GM12878 (cell line): Measurements from ENCODE around the gene TPI1.

Experiments
- EP300 ChIP-seq, 2 experiments: fragments of 150-350 bp in 1 of 2; IDR thresholded peaks; 2 replicates each; pipeline ENCODE4 v1.6.1; 2011 to 2012; ENCODE audit warnings: low read depth in 2 of 2, low read length in 2 of 2, borderline replicate concordance in 1 of 2, improper control_type of control experiment in 1 of 2, inconsistent platforms in 1 of 2; ENCODE audit not compliant: control insufficient read depth in 1 of 2
- EZH2 ChIP-seq: IDR thresholded peaks from 2 replicates; pipeline ENCODE4 v1.6.1; 2012; ENCODE audit warnings: low read depth, mild to moderate bottlenecking, control low read depth, inconsistent platforms, low read length, borderline replicate concordance; ENCODE audit not compliant: control insufficient read depth
- FOS ChIP-seq: IDR thresholded peaks from 3 replicates; pipeline ENCODE4 v1.6.1; 2011; ENCODE audit warnings: borderline replicate concordance; ENCODE audit not compliant: insufficient read length; ENCODE audit errors: extremely low read depth
- KDM1A ChIP-seq: fragments of 200-600 bp; sonication (generic); IDR thresholded peaks from 2 replicates; pipeline ENCODE4 v1.6.1; 2016; ENCODE audit warnings: borderline replicate concordance
- POLR2AphosphoS5 ChIP-seq: IDR thresholded peaks from 2 replicates; pipeline ENCODE4 v1.6.1; 2011; ENCODE audit warnings: mild to moderate bottlenecking, low read length, inconsistent platforms
- TF ChIP-seq, protein P1 (sequence below): IDR thresholded peaks from 2 replicates; pipeline ENCODE4 v1.6.1; 2012; ENCODE audit warnings: low read depth, low read length, improper control_type of control experiment
- TF ChIP-seq, protein P2 (sequence below), 3 experiments: IDR thresholded peaks in 2 of 3; conservative IDR thresholded peaks in 1 of 3; 2 replicates each; pipeline ENCODE4 v1.5.1; 2011; ENCODE audit warnings: low read depth in 3 of 3, low read length in 3 of 3, mild to moderate bottlenecking in 3 of 3, control low read depth in 2 of 3, moderate library complexity in 2 of 3, inconsistent platforms in 1 of 3, mixed read lengths in 1 of 3; ENCODE audit not compliant: control insufficient read depth in 2 of 3, insufficient read depth in 1 of 3; ENCODE audit errors: extremely low read depth in 1 of 3
- TF ChIP-seq, protein P3 (sequence below): fragments of 450-650 bp; IDR thresholded peaks from 2 replicates; pipeline ENCODE4 v1.6.1; 2016; ENCODE audit warnings: mild to moderate bottlenecking

DNA sequence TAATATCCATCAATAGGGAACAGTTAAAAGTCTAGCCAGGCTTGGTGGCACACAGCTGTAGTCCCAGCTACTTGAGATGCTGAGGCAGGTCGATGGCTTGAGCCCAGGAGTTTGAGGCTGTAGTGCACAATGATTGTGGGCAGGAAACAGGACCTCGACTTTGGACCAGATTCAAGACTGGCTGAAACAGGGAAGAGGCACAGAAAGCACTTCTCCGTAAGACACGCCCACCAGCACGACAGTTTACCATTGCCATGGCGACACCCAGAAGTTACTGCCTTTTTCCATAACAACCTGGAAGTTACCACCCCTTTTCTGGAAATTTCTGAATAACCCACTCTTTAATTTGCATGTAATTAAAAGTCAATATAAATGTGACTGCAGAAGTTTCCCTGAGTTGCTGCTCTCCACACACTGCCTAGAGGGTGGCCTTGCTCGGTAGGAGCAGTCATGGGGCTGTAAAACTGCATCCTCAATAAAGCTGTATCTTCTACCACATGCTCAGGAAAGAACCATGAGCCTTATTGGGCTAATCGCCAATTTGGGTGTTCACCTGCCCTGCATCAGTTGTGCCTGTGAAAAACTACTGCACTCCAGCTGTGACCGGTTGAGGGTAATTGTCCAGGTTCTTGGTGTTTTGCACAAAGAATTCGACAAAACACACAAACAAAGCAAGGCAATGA lies 32.6 kb downstream of the TPI1 start:
- TF ChIP-seq, protein P1, sequence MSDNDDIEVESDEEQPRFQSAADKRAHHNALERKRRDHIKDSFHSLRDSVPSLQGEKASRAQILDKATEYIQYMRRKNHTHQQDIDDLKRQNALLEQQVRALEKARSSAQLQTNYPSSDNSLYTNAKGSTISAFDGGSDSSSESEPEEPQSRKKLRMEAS = no peak
- TF ChIP-seq EZH2 (no peak), POLR2AphosphoS5 (no peak), KDM1A (no peak), EP300 (IDR thresholded peaks at IDR 0.05; ENCODE audit: borderline replicate concordance in 1 of 2, control insufficient read depth in 1 of 2, low read depth in 2 of 2, low read length in 2 of 2) (no peak), FOS (no peak)
- TF ChIP-seq, protein P2, sequence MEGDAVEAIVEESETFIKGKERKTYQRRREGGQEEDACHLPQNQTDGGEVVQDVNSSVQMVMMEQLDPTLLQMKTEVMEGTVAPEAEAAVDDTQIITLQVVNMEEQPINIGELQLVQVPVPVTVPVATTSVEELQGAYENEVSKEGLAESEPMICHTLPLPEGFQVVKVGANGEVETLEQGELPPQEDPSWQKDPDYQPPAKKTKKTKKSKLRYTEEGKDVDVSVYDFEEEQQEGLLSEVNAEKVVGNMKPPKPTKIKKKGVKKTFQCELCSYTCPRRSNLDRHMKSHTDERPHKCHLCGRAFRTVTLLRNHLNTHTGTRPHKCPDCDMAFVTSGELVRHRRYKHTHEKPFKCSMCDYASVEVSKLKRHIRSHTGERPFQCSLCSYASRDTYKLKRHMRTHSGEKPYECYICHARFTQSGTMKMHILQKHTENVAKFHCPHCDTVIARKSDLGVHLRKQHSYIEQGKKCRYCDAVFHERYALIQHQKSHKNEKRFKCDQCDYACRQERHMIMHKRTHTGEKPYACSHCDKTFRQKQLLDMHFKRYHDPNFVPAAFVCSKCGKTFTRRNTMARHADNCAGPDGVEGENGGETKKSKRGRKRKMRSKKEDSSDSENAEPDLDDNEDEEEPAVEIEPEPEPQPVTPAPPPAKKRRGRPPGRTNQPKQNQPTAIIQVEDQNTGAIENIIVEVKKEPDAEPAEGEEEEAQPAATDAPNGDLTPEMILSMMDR (IDR thresholded peaks at IDR 0.05 in 2 of 3, conservative IDR thresholded peaks at IDR 0.05 in 1 of 3; ENCODE audit: control insufficient read depth in 2 of 3, extremely low read depth in 1 of 3, insufficient read depth in 1 of 3, low read depth in 3 of 3, low read length in 3 of 3) = no peak
- TF ChIP-seq, protein P3, sequence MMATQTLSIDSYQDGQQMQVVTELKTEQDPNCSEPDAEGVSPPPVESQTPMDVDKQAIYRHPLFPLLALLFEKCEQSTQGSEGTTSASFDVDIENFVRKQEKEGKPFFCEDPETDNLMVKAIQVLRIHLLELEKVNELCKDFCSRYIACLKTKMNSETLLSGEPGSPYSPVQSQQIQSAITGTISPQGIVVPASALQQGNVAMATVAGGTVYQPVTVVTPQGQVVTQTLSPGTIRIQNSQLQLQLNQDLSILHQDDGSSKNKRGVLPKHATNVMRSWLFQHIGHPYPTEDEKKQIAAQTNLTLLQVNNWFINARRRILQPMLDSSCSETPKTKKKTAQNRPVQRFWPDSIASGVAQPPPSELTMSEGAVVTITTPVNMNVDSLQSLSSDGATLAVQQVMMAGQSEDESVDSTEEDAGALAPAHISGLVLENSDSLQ = no peak
